Panc1 (cell line): Measurements from ENCODE around the gene TMPRSS3.

Experiments used
- POLR2AphosphoS5 ChIP-seq: IDR thresholded peaks from 2 replicates; pipeline ENCODE4 v1.6.1; 2012; ENCODE audit warnings: mild to moderate bottlenecking, low read depth, low read length, moderate library complexity
- SIN3A ChIP-seq: IDR thresholded peaks from 2 replicates; pipeline ENCODE4 v1.6.1; 2012; ENCODE audit warnings: low read depth, mild to moderate bottlenecking, low read length, moderate library complexity, borderline replicate concordance; ENCODE audit not compliant: insufficient read depth
- TCF7L2 ChIP-seq: IDR thresholded peaks from 2 replicates; pipeline ENCODE4 v1.6.1; 2011; ENCODE audit warnings: mild to moderate bottlenecking, low read depth, low read length, inconsistent platforms
- TF ChIP-seq, protein P1 (sequence below): fragments of 450-650 bp; IDR thresholded peaks from 2 replicates; pipeline ENCODE4 v1.5.1; 2017; ENCODE audit warnings: mild to moderate bottlenecking
- TF ChIP-seq, protein P2 (sequence below), 2 experiments: IDR thresholded peaks; 2 replicates each; pipeline ENCODE4 v1.6.1; 2011 to 2012; ENCODE audit warnings: low read depth in 2 of 2, control low read depth in 1 of 2, low read length in 1 of 2, mild to moderate bottlenecking in 1 of 2, moderate library complexity in 1 of 2; ENCODE audit not compliant: insufficient read depth in 1 of 2

DNA sequence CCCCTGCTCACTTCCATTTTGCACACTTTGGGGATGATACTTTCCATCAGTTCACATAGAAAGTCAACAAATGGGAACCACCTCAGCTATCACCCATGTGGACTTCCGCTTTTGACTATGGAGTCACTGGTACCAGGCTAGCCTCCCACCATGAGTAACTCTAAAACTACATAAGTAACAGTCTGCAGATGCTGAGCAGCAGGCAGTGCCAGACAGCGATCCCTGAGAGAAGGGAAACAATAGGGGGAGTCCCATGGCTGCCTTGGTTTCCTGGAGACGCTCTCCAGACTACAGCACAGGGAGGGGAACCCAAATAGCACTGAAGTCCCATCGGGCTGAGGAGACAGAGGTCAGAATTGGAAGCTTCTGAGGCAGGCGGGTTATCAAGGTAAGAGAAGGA, 42.2 kb downstream of the TMPRSS3 start:
- TF ChIP-seq SIN3A (no peak), POLR2AphosphoS5 (no peak), TCF7L2 (no peak)
- TF ChIP-seq, protein P1, sequence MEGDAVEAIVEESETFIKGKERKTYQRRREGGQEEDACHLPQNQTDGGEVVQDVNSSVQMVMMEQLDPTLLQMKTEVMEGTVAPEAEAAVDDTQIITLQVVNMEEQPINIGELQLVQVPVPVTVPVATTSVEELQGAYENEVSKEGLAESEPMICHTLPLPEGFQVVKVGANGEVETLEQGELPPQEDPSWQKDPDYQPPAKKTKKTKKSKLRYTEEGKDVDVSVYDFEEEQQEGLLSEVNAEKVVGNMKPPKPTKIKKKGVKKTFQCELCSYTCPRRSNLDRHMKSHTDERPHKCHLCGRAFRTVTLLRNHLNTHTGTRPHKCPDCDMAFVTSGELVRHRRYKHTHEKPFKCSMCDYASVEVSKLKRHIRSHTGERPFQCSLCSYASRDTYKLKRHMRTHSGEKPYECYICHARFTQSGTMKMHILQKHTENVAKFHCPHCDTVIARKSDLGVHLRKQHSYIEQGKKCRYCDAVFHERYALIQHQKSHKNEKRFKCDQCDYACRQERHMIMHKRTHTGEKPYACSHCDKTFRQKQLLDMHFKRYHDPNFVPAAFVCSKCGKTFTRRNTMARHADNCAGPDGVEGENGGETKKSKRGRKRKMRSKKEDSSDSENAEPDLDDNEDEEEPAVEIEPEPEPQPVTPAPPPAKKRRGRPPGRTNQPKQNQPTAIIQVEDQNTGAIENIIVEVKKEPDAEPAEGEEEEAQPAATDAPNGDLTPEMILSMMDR, result no peak
- TF ChIP-seq, protein P2, sequence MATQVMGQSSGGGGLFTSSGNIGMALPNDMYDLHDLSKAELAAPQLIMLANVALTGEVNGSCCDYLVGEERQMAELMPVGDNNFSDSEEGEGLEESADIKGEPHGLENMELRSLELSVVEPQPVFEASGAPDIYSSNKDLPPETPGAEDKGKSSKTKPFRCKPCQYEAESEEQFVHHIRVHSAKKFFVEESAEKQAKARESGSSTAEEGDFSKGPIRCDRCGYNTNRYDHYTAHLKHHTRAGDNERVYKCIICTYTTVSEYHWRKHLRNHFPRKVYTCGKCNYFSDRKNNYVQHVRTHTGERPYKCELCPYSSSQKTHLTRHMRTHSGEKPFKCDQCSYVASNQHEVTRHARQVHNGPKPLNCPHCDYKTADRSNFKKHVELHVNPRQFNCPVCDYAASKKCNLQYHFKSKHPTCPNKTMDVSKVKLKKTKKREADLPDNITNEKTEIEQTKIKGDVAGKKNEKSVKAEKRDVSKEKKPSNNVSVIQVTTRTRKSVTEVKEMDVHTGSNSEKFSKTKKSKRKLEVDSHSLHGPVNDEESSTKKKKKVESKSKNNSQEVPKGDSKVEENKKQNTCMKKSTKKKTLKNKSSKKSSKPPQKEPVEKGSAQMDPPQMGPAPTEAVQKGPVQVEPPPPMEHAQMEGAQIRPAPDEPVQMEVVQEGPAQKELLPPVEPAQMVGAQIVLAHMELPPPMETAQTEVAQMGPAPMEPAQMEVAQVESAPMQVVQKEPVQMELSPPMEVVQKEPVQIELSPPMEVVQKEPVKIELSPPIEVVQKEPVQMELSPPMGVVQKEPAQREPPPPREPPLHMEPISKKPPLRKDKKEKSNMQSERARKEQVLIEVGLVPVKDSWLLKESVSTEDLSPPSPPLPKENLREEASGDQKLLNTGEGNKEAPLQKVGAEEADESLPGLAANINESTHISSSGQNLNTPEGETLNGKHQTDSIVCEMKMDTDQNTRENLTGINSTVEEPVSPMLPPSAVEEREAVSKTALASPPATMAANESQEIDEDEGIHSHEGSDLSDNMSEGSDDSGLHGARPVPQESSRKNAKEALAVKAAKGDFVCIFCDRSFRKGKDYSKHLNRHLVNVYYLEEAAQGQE (IDR thresholded peaks at IDR 0.05; ENCODE audit: insufficient read depth in 1 of 2, low read depth in 2 of 2, low read length in 1 of 2), result no peak
